Neural progenitor cell (in vitro differentiated cells): ENCODE results near the gene SMARCC1. TPM values are rescaled to one million over a fixed set of nuclear protein-coding genes. Genes with fewer than 3 reads are reported as not detected.

ENCODE experiments used
- DNase-seq: peaks from one replicate; pipeline ENCODE4 v3.0.0-alpha.2; 2016; ENCODE audit warnings: low spot score
- H2AFZ ChIP-seq: fragments of 200-600 bp; sonication (generic); replicated peaks from 2 replicates; pipeline ENCODE4 v1.6.1; 2016; ENCODE audit warnings: antibody characterized with exemption
- H3F3A ChIP-seq: fragments of 200-600 bp; sonication (generic); 2 replicates; pipeline ENCODE4 v1.6.1; 2016; ENCODE audit warnings: antibody characterized with exemption, low read depth
- H3K27ac ChIP-seq: fragments of 200-600 bp; sonication (generic); 2 replicates; pipeline ENCODE4 v1.5.1; 2016; ENCODE audit warnings: mild to moderate bottlenecking
- H3K27me3 ChIP-seq: fragments of 200-600 bp; sonication (generic); 2 replicates; pipeline ENCODE4 v1.6.1; 2016; ENCODE audit warnings: mild to moderate bottlenecking, moderate library complexity
- H3K36me3 ChIP-seq: fragments of 200-600 bp; sonication (generic); 2 replicates; pipeline ENCODE4 v1.5.1; 2016
- H3K4me1 ChIP-seq: fragments of 200-600 bp; sonication (generic); 2 replicates; pipeline ENCODE4 v1.6.1; 2016; ENCODE audit warnings: mixed run types
- H3K4me2 ChIP-seq: fragments of 200-600 bp; sonication (generic); 2 replicates; pipeline ENCODE4 v1.6.1; 2016
- H3K4me3 ChIP-seq: fragments of 200-600 bp; sonication (generic); 2 replicates; pipeline ENCODE4 v1.5.1; 2016
- H3K79me2 ChIP-seq: fragments of 200-600 bp; sonication (generic); 2 replicates; pipeline ENCODE4 v1.6.1; 2016; ENCODE audit warnings: low read depth
- H3K9ac ChIP-seq: fragments of 200-600 bp; sonication (generic); 2 replicates; pipeline ENCODE4 v1.6.1; 2016
- H3K9me3 ChIP-seq: fragments of 200-600 bp; sonication (generic); 2 replicates; pipeline ENCODE4 v1.5.1; 2016; ENCODE audit warnings: low read depth
- H4K20me1 ChIP-seq: fragments of 200-600 bp; sonication (generic); 2 replicates; pipeline ENCODE4 v1.6.1; 2016; ENCODE audit warnings: low read depth
- H3K27ac Mint-ChIP-seq: 3 replicates; pipeline ENCODE4 v1.8.0; 2021; ENCODE audit warnings: mixed read lengths
- H3K27me3 Mint-ChIP-seq: 2 replicates; pipeline ENCODE4 v1.8.0; 2022; ENCODE audit warnings: low read depth, mild to moderate bottlenecking, inconsistent platforms, moderate library complexity, mixed read lengths; ENCODE audit not compliant: insufficient read depth
- H3K36me3 Mint-ChIP-seq: 3 replicates; pipeline ENCODE4 v1.8.0; 2021; ENCODE audit warnings: mixed read lengths
- H3K4me1 Mint-ChIP-seq: 3 replicates; pipeline ENCODE4 v1.8.0; 2021; ENCODE audit warnings: mixed read lengths
- H3K4me3 Mint-ChIP-seq: 3 replicates; pipeline ENCODE4 v1.8.0; 2021; ENCODE audit warnings: mild to moderate bottlenecking, moderate library complexity, mixed read lengths
- H3K9me3 Mint-ChIP-seq: 3 replicates; pipeline ENCODE4 v1.8.0; 2020; ENCODE audit warnings: mixed read lengths
- EZH2 ChIP-seq: fragments of 200-600 bp; sonication (generic); IDR thresholded peaks from 2 replicates; pipeline ENCODE4 v1.6.1; 2017; ENCODE audit warnings: antibody characterized with exemption, mild to moderate bottlenecking, moderate library complexity
- EZH2phosphoT487 ChIP-seq: fragments of 200-600 bp; sonication (generic); IDR thresholded peaks from 2 replicates; pipeline ENCODE4 v1.6.1; 2017; ENCODE audit warnings: antibody characterized with exemption
- total RNA-seq: library from RNA; depleted of rRNA; stranded (reverse); fragments of >200 nt; gene quantifications from 2 replicates; pipeline ENCODE4 v1.2.3, GENCODE V29; 2015; ENCODE audit warnings: low replicate concordance
- TF ChIP-seq, protein P1 (sequence below): fragments of 200-600 bp; sonication (generic); IDR thresholded peaks from 2 replicates; pipeline ENCODE4 v1.5.1; 2017; ENCODE audit warnings: antibody characterized with exemption, mild to moderate bottlenecking

The SMARCC1 gene
- total RNA-seq, 1 donor from 2014 or later: 175 TPM

DNA sequence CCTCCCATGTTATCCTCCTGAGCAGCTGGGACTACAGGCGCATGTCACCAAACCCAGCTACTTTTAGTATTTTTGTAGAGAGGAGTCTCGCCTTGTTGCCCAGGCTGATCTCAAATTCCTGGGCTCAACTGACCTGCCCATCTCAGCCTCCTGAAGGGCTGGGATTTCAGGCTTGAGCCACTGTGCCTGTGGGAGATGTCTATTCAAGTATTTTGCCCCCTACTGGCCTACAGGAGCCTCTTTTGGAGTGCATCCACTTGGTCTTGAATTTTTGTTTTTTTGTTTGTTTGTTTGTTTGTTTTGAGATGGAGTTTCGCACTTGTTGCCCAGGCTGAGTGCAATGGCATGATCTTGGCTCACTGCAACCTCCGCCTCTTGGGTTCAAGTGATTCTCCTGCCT is 18.0 kb upstream of the SMARCC1 start:
- Mint-ChIP-seq H3K36me3 (no peaks in the 10 kb centered on the region), H3K9me3 (no peaks in the 10 kb centered on the region)
- peak; percentile 60 for DNase-seq

DNA sequence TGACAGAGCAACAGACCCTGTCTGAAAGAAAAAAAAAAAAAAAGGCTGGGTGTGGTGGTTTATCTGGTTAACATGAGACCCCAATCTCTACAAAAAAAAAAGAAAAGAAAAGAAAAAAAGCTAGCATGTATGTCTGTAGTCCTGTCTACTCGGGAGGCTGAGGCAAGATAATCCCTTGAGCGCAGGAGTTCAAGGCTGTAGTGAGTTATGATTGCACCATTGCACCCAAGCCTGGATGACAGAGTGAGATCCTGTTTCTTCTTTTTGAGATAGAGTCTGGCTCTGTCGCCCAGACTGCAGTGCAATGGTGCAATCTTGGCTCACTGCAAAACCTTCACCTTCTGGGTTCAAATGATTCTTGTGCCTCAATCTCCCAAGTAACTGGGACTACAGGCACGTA is 12.9 kb upstream of the SMARCC1 start:
- Histone ChIP-seq H3K4me1 (no peaks in the 10 kb centered on the region), H3F3A (no peaks in the 10 kb centered on the region), H3K27me3 (no peaks in the 10 kb centered on the region), H3K79me2 (no peaks in the 10 kb centered on the region), H3K9ac (no peak overlapping the region), H3K4me2 (no peak overlapping the region), H3K36me3 (no peaks in the 10 kb centered on the region), H2AFZ (no peak overlapping the region), H3K27ac (no peak overlapping the region), H3K4me3 (no peak overlapping the region), H3K9me3 (no peaks in the 10 kb centered on the region), H4K20me1 (no peaks in the 10 kb centered on the region)
- no peaks in the 10 kb centered on the region for H3K4me1 Mint-ChIP-seq
- TF ChIP-seq EZH2 (no peak), EZH2phosphoT487 (no peak)
- TF ChIP-seq, protein P1, sequence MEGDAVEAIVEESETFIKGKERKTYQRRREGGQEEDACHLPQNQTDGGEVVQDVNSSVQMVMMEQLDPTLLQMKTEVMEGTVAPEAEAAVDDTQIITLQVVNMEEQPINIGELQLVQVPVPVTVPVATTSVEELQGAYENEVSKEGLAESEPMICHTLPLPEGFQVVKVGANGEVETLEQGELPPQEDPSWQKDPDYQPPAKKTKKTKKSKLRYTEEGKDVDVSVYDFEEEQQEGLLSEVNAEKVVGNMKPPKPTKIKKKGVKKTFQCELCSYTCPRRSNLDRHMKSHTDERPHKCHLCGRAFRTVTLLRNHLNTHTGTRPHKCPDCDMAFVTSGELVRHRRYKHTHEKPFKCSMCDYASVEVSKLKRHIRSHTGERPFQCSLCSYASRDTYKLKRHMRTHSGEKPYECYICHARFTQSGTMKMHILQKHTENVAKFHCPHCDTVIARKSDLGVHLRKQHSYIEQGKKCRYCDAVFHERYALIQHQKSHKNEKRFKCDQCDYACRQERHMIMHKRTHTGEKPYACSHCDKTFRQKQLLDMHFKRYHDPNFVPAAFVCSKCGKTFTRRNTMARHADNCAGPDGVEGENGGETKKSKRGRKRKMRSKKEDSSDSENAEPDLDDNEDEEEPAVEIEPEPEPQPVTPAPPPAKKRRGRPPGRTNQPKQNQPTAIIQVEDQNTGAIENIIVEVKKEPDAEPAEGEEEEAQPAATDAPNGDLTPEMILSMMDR: no peak
- no peak for DNase-seq
- peaks cover 6% of the 10 kb centered on the region for H3K27me3 Mint-ChIP-seq
- no peak overlapping the region for H3K4me3 Mint-ChIP-seq
- H3K36me3 Mint-ChIP-seq: peaks cover 7% of the 10 kb centered on the region
- no peak overlapping the region for H3K27ac Mint-ChIP-seq
- H3K9me3 Mint-ChIP-seq: peaks cover 13% of the 10 kb centered on the region

More for the DNA sequence above, 18.0 kb upstream of the SMARCC1 start:
- Mint-ChIP-seq H3K27ac (no peak overlapping the region), H3K4me1 (peaks cover 27% of the 10 kb centered on the region), H3K4me3 (no peak overlapping the region), H3K27me3 (peaks cover 6% of the 10 kb centered on the region)
- Histone ChIP-seq H3K79me2 (peaks cover 27% of the 10 kb centered on the region), H3K27ac (no peak overlapping the region), H3K27me3 (no peaks in the 10 kb centered on the region), H3K4me3 (no peak overlapping the region), H2AFZ (no peak overlapping the region), H3K36me3 (no peaks in the 10 kb centered on the region), H3K9me3 (no peaks in the 10 kb centered on the region), H3F3A (peaks cover 32% of the 10 kb centered on the region), H3K9ac (no peak overlapping the region), H3K4me2 (no peak overlapping the region), H3K4me1 (peaks cover 9% of the 10 kb centered on the region), H4K20me1 (no peaks in the 10 kb centered on the region)
- no peak for TF ChIP-seq EZH2
- TF ChIP-seq, protein P1: peak; percentile 53
- TF ChIP-seq EZH2phosphoT487: no peak

DNA sequence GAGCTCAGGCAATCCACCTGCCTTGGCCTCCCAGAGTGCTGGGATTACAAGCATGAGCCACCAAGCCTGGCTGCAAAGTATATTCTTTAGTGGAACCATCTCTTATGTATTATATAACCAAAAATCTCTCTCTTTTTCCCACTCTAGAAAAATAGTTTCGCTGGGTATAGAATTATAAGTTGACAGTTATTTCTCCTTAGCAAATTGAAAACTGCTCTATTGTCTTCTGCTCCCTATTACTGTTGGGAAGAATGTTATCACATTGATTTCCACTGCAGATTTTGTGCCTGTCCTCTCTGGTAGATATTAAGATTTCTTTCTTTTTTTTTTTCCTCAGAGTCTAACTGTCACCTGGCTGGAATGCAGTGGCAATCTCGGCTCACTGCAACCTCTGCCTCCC is 11.0 kb upstream of the SMARCC1 start:
- Mint-ChIP-seq H3K4me3 (no peak overlapping the region), H3K27me3 (peaks cover 6% of the 10 kb centered on the region), H3K9me3 (peaks cover 13% of the 10 kb centered on the region), H3K4me1 (peaks cover 2% of the 10 kb centered on the region), H3K27ac (no peak overlapping the region), H3K36me3 (peaks cover 7% of the 10 kb centered on the region)
- H2AFZ ChIP-seq: no peak overlapping the region
- H3K36me3 ChIP-seq: no peaks in the 10 kb centered on the region
- H3K4me1 ChIP-seq: no peaks in the 10 kb centered on the region
- no peaks in the 10 kb centered on the region for H3F3A ChIP-seq
- no peak for DNase-seq
- no peak for TF ChIP-seq EZH2
- TF ChIP-seq, protein P1: no peak
- no peak for TF ChIP-seq EZH2phosphoT487
- H3K9me3 ChIP-seq: no peaks in the 10 kb centered on the region
- H3K4me3 ChIP-seq: no peak overlapping the region
- H3K9ac ChIP-seq: no peak overlapping the region
- no peaks in the 10 kb centered on the region for H4K20me1 ChIP-seq
- H3K27ac ChIP-seq: no peak overlapping the region
- no peak overlapping the region for H3K4me2 ChIP-seq
- H3K79me2 ChIP-seq: no peaks in the 10 kb centered on the region
- H3K27me3 ChIP-seq: no peaks in the 10 kb centered on the region
